Right lobe of liver (tissue), 6 donors: ENCODE results near the gene STXBP6. TPM values are rescaled to one million over a fixed set of nuclear protein-coding genes. Genes with fewer than 3 reads are reported as not detected.

ENCODE experiments used
- ATAC-seq, 4 donors: fragments of 200-7000 bp; cut with Tn5 transposase; one replicate each; pipeline ENCODE4 v1.9.1; 2020; ENCODE audit warnings: mild to moderate bottlenecking in 4 of 4, moderate library complexity in 4 of 4
- DNase-seq, 3 donors: peaks; one replicate each; pipeline ENCODE4 v3.0.0-alpha.2; 2020
- H3K27ac ChIP-seq, 3 donors: fragments of 200-600 bp; one replicate each; pipeline ENCODE4 v1.8.0; 2022
- H3K27me3 ChIP-seq, 2 donors: fragments of 200-600 bp; one replicate each; pipeline ENCODE4 v1.8.0; 2022
- H3K36me3 ChIP-seq, 4 donors: fragments of 200-600 bp; sonication (generic) in 1 of 4; one replicate each; pipeline versions ENCODE4 v1.5.1 to v1.8.0; 2017 to 2022; ENCODE audit warnings: control low read depth in 1 of 4
- H3K4me1 ChIP-seq, 4 donors: fragments of 200-600 bp; sonication (generic) in 1 of 4; one replicate each; pipeline versions ENCODE4 v1.5.1 to v1.8.0; 2017 to 2022; ENCODE audit warnings: control low read depth in 1 of 4
- H3K4me3 ChIP-seq, 3 donors: fragments of 200-600 bp; one replicate each; pipeline ENCODE4 v1.8.0; 2022
- H3K9me3 ChIP-seq, 4 donors: fragments of 200-600 bp; sonication (generic) in 1 of 4; one replicate each; pipeline versions ENCODE4 v1.5.1 to v1.8.0; 2017 to 2022; ENCODE audit warnings: control low read depth in 1 of 4
- POLR2A ChIP-seq: fragments of 450-650 bp; IDR thresholded peaks from one replicate; pipeline ENCODE4 v1.6.1; 2017; ENCODE audit warnings: antibody characterized with exemption, mild to moderate bottlenecking
- WGBS: methylation state at CpG from one replicate; pipeline ENCODE4 v1.1.6; 2018; ENCODE audit warnings: low coverage, low lambda C conversion rate; ENCODE audit not compliant: insufficient coverage; ENCODE audit errors: missing lambda C conversion rate; 5-methylcytosine and 5-hydroxymethylcytosine counted together
- intact Hi-C, 2 donors: fragments of 100-400 bp; cut with DNase I; formaldehyde crosslinking; loops; one replicate each; pipeline versions ENCODE4 v1.11.2 to v1.14.1; 2022
- total RNA-seq, 6 experiments: library from RNA; depleted of rRNA in 2 of 6; stranded (reverse); fragments of >200 nt in 2 of 6; fragmentation: NEBNext Ultra II Directional in 3 of 6; extraction: Animal tissue kit (Norgen Biotek cat#: 25700) in 3 of 6; gene quantifications; one replicate each; pipeline versions ENCODE4 v1.1.0 to v1.2.4, GENCODE V29; 2016 to 2023
- TF ChIP-seq, protein P1 (sequence below), 4 donors: fragments of 200-600 bp in 3 of 4; fragments of 450-650 bp in 1 of 4; IDR thresholded peaks; one replicate each; pipeline versions ENCODE4 v1.5.1 to v1.8.0; 2016 to 2022; ENCODE audit warnings: antibody characterized with exemption in 4 of 4, mild to moderate bottlenecking in 2 of 4
- donor health status: DM: no; HTN: yes; CAD: no.
- donor health status: DM: no; HTN: no; CAD: no.
- donor health status: DM: no; HTN: no; CAD: no.
- donor health status: DM: no; HTN: yes; CAD: no.
- donor health status: DM: no; HTN: yes; CAD: no.

The STXBP6 gene
- total RNA-seq, 6 experiments from 2014 or later, result 0.55 to 1.7 (median 1.1) TPM

GRCh38 chr14:25074099-25074685 is 24.2 kb upstream of the STXBP6 start:
- intact Hi-C loops, result no loop called here
- H3K4me1 ChIP-seq, result no peaks in the 10 kb centered on the region
- no peaks in the 10 kb centered on the region for H3K27me3 ChIP-seq
- WGBS, result 61% methylated on average over 4 of the region's 4 CpGs
- no peak for ATAC-seq
- H3K36me3 ChIP-seq, result no peaks in the 10 kb centered on the region
- no peak overlapping the region for H3K27ac ChIP-seq
- no peaks in the 10 kb centered on the region for H3K9me3 ChIP-seq
- TF ChIP-seq POLR2A, result no peak
- TF ChIP-seq, protein P1, sequence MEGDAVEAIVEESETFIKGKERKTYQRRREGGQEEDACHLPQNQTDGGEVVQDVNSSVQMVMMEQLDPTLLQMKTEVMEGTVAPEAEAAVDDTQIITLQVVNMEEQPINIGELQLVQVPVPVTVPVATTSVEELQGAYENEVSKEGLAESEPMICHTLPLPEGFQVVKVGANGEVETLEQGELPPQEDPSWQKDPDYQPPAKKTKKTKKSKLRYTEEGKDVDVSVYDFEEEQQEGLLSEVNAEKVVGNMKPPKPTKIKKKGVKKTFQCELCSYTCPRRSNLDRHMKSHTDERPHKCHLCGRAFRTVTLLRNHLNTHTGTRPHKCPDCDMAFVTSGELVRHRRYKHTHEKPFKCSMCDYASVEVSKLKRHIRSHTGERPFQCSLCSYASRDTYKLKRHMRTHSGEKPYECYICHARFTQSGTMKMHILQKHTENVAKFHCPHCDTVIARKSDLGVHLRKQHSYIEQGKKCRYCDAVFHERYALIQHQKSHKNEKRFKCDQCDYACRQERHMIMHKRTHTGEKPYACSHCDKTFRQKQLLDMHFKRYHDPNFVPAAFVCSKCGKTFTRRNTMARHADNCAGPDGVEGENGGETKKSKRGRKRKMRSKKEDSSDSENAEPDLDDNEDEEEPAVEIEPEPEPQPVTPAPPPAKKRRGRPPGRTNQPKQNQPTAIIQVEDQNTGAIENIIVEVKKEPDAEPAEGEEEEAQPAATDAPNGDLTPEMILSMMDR (IDR thresholded peaks at IDR 0.05), result no peak
- no peak for DNase-seq
- no peak overlapping the region for H3K4me3 ChIP-seq

DNA sequence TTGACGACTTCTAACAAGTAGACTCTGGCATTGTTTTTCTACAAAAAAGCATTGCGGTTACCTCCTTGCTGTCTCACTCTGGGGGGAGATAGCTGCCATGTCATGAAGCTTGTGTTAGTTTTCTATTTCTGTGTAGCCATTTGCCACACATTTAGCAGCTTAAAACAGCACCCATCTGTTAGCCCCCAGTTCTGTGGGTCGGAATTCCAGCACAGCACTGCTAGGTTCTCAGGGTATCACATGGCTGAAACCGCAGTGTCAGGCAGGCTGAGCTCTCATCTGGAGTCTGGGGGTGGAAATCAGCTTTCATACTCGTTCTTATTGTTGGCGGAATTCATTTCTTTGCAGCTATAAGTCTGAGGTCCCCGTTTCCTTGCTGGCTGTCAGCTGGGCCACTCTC is 19.9 kb upstream of the STXBP6 start:
- Histone ChIP-seq H3K36me3 (no peaks in the 10 kb centered on the region), H3K27ac (no peak overlapping the region), H3K4me1 (no peaks in the 10 kb centered on the region), H3K4me3 (no peak overlapping the region), H3K27me3 (no peaks in the 10 kb centered on the region), H3K9me3 (no peaks in the 10 kb centered on the region)
- intact Hi-C loops, result no loop called here
- 69% methylated on average over 6 of the region's 7 CpGs for WGBS
- DNase-seq (no peak), ATAC-seq (no peak)
- TF ChIP-seq, protein P1 (IDR thresholded peaks at IDR 0.05), result no peak
- no peak for TF ChIP-seq POLR2A

- no peak overlapping the region for H3K4me3 ChIP-seq
- ATAC-seq (no peak), DNase-seq (no peak)
- H3K27me3 ChIP-seq, result no peaks in the 10 kb centered on the region
- H3K27ac ChIP-seq, result no peak overlapping the region
- H3K9me3 ChIP-seq, result no peaks in the 10 kb centered on the region
- H3K4me1 ChIP-seq, result no peaks in the 10 kb centered on the region
- intact Hi-C loops, result no loop called here
- TF ChIP-seq POLR2A, result no peak
- H3K36me3 ChIP-seq, result no peaks in the 10 kb centered on the region
- 53% methylated on average over 2 of the region's 2 CpGs for WGBS
These were observed 17.7 kb upstream of the STXBP6 start for GRCh38 chr14:25067600-25067999.

DNA sequence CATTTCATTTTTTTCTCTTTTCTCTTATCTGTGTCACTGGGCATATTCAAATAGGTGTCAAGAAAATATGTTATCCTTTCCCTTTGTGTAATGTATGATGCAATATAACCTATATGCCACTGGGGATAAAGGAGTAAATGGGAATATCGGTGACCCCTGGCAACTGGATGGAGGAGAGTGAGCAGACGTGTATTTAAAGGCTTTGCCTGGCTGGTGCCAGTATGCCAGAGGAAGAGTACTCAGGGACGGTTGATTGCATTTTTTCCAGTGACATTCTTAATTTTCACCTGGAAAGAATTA is 12.0 kb upstream of the STXBP6 start:
- Histone ChIP-seq H3K4me1 (no peaks in the 10 kb centered on the region), H3K36me3 (no peaks in the 10 kb centered on the region), H3K27me3 (no peaks in the 10 kb centered on the region), H3K9me3 (no peaks in the 10 kb centered on the region), H3K4me3 (no peak overlapping the region), H3K27ac (no peak overlapping the region)
- 74% methylated on average over 3 of the region's 3 CpGs for whole genome bisulfite sequencing
- no peak for TF ChIP-seq POLR2A
- ATAC-seq, result no peak
- no peak for DNase-seq
- intact Hi-C loops, result no loop called here

DNA sequence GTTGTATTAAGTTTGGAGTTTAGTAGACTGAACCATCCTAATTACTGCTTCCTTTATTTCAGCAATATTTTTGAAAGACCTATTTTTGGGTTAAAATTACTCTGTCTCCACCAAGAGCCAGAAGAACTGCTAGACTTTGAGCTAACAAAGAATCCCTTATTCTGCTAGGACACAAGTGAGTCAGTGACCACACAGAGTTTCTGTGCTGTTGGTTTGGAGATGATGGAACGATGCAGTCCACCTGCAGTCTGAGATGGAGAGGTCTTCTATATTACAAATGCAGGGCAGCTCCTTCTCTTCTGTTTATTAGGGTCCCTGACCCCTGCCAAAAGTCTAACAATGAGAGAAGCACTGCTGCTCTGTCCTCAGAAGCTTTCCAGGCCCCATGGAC is 6.7 kb upstream of the STXBP6 start:
- Histone ChIP-seq H3K36me3 (no peaks in the 10 kb centered on the region), H3K27ac (no peak overlapping the region), H3K9me3 (no peaks in the 10 kb centered on the region), H3K4me1 (no peaks in the 10 kb centered on the region), H3K4me3 (no peak overlapping the region), H3K27me3 (no peaks in the 10 kb centered on the region)
- DNase-seq, result no peak
- intact Hi-C loops, result no loop called here
- WGBS, result no CpG with 5 or more reads among the region's 1 CpG
- TF ChIP-seq POLR2A, result no peak
- TF ChIP-seq, protein P1 (IDR thresholded peaks at IDR 0.05), result no peak
- no peak for ATAC-seq
